Glutamatergic neuron (in vitro differentiated cells): ENCODE measurements around the gene SYNDIG1. TPM values are rescaled to one million over a fixed set of nuclear protein-coding genes. Genes with fewer than 3 reads are reported as not detected.
A peak's percentile ranks its signal among the peaks of the same experiment; 100 is the strongest.

ENCODE experiments used
- DNase-seq: peaks from one replicate; pipeline ENCODE4 v3.0.0; 2022
- H3K27ac Mint-ChIP-seq: one replicate; pipeline ENCODE4 v1.8.0; 2020; ENCODE audit warnings: mild to moderate bottlenecking, mixed read lengths, inconsistent platforms; ENCODE audit not compliant: unreplicated experiment
- H3K27me3 Mint-ChIP-seq: one replicate; pipeline ENCODE4 v1.8.0; 2020; ENCODE audit warnings: mild to moderate bottlenecking, moderate library complexity, mixed read lengths, inconsistent platforms; ENCODE audit not compliant: unreplicated experiment
- H3K36me3 Mint-ChIP-seq: one replicate; pipeline ENCODE4 v1.8.0; 2020; ENCODE audit warnings: mild to moderate bottlenecking, mixed read lengths, inconsistent platforms; ENCODE audit not compliant: unreplicated experiment
- H3K4me1 Mint-ChIP-seq: one replicate; pipeline ENCODE4 v1.8.0; 2020; ENCODE audit warnings: mild to moderate bottlenecking, low read depth, mixed read lengths, inconsistent platforms; ENCODE audit not compliant: unreplicated experiment
- H3K4me3 Mint-ChIP-seq: one replicate; pipeline ENCODE4 v1.8.0; 2020; ENCODE audit warnings: mild to moderate bottlenecking, mixed read lengths, inconsistent platforms; ENCODE audit not compliant: unreplicated experiment
- H3K9me3 Mint-ChIP-seq: one replicate; pipeline ENCODE4 v1.8.0; 2020; ENCODE audit warnings: mild to moderate bottlenecking, moderate library complexity, mixed read lengths, inconsistent platforms; ENCODE audit not compliant: unreplicated experiment
- CTCF ChIP-seq: fragments of 200-600 bp; sonication (generic); IDR thresholded peaks from one replicate; pipeline ENCODE4 v1.5.0; 2021; ENCODE audit not compliant: partially characterized antibody, unreplicated experiment
- total RNA-seq: library from RNA; stranded (reverse); fragmentation: NEBNext Ultra II Directional; extraction: Animal tissue kit (Norgen Biotek cat#: 25700); gene quantifications from one replicate; pipeline ENCODE4 v1.2.1, GENCODE V29; 2021; ENCODE audit not compliant: unreplicated experiment

SYNDIG1 gene
- total RNA-seq, 1 donor from 2014 or later: 10.4 TPM

DNA sequence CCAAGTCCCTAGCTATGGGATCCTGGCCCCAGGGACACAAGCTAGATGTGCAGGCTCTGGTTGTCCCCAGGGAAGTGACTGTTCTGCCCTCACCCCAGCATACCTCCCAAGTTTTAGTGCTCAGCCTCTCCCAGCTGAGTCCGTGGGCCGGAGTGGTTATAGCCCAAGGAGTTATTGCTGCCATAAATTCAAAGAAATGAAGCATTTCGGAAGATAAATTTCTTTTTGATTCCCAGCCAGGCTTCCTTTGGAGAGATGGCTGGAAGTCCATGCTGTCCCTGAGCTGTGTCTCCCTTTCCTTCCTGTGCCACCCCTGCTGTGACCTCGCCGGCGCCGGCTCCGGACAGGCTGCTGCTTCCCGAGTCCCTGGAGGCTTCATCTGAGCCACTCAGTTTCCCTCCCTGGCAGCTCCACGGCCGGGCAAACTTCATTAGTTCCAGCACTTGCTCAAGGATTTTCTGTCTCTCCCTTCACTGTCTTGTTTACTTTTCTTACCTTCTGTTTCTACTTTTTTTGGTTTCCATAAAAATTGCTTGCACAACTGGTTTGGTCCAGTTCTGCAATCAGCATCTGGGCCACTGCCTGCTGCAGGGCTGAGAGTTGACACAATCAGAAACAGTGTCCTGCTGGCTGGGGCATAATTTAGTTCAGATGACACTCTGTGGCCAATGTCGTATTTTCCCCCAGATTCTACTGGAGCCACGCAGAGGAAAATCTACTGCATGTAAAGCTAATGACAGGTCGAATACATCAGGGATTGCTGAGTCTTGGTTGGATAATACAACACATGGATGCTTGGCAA lies 225.5 kb downstream of the SYNDIG1 start:
- no peak for TF ChIP-seq CTCF
- Mint-ChIP-seq H3K27me3 (peaks cover 2% of the 10 kb centered on the region), H3K4me1 (no peaks in the 10 kb centered on the region), H3K4me3 (no peak overlapping the region), H3K9me3 (peaks cover 11% of the 10 kb centered on the region), H3K27ac (no peak overlapping the region), H3K36me3 (no peaks in the 10 kb centered on the region)
- no peak for DNase-seq

GRCh38 chr20:24695529-24696225 lies 226.2 kb downstream of the SYNDIG1 start:
- TF ChIP-seq CTCF: no peak
- Mint-ChIP-seq H3K9me3 (peaks cover 11% of the 10 kb centered on the region), H3K4me3 (no peak overlapping the region), H3K27me3 (peaks cover 2% of the 10 kb centered on the region), H3K4me1 (no peaks in the 10 kb centered on the region), H3K36me3 (no peaks in the 10 kb centered on the region), H3K27ac (no peak overlapping the region)
- no peak for DNase-seq

DNA sequence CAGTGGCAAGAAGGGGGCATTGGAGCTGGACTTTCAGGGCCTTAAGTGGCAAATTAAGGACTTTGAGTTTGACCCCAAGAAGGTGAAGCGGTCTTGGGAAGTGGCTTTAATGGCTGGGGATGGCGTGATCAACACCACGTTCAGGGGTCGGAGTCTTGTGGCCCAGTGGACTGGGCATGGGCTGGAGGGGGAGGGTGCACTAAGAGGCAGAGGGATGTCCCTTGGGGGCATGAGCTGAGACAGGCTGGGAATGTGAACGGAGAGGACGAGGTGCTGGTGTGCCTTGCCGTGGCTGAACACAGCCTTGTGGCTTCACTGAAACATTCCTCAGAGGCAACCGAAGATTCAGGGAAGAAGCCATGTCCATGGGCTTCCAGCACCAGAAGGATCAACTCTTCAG lies 227.0 kb downstream of the SYNDIG1 start:
- Mint-ChIP-seq H3K4me1 (no peaks in the 10 kb centered on the region), H3K4me3 (no peak overlapping the region), H3K27me3 (peaks cover 4% of the 10 kb centered on the region), H3K9me3 (peaks cover 11% of the 10 kb centered on the region), H3K36me3 (no peaks in the 10 kb centered on the region), H3K27ac (peak overlapping the region; percentile 38)
- no peak for TF ChIP-seq CTCF
- no peak for DNase-seq

- Mint-ChIP-seq H3K36me3 (no peaks in the 10 kb centered on the region), H3K4me3 (no peak overlapping the region), H3K4me1 (no peaks in the 10 kb centered on the region), H3K27ac (no peak overlapping the region), H3K9me3 (peaks cover 11% of the 10 kb centered on the region), H3K27me3 (peaks cover 4% of the 10 kb centered on the region)
- DNase-seq: no peak
- TF ChIP-seq CTCF: no peak
These were observed 228.0 kb downstream of the SYNDIG1 start for GRCh38 chr20:24697411-24697810.

GRCh38 chr20:24698189-24698588 lies 228.8 kb downstream of the SYNDIG1 start:
- TF ChIP-seq CTCF: no peak
- Mint-ChIP-seq H3K4me3 (no peak overlapping the region), H3K4me1 (no peaks in the 10 kb centered on the region), H3K36me3 (no peaks in the 10 kb centered on the region), H3K9me3 (peaks cover 11% of the 10 kb centered on the region), H3K27ac (no peak overlapping the region), H3K27me3 (peaks cover 4% of the 10 kb centered on the region)
- no peak for DNase-seq
